ENCODE results near the gene PDE4B.

- TF ChIP-seq POLR2A (IDR thresholded peaks at IDR 0.05; ENCODE audit: low read depth, low read length) (no peak), SPI1 (IDR thresholded peaks at IDR 0.05; ENCODE audit: low read depth, low read length) (no peak), POLR2AphosphoS5 (IDR thresholded peaks at IDR 0.05; ENCODE audit: low read depth, low read length) (no peak), PAX5 (IDR thresholded peaks at IDR 0.05; ENCODE audit: insufficient read depth, low read length, severe bottlenecking) (no peak), TAF1 (IDR thresholded peaks at IDR 0.05; ENCODE audit: low read depth, low read length) (no peak)
Observed at GRCh38 chr1:65904681-65905083, 112.0 kb downstream of the PDE4B start.
